WI38 (cell line): ENCODE results near the gene GLRX5.

Experiments
- H3K4me3 ChIP-seq: 2 replicates; pipeline ENCODE4 v1.5.1; 2011; ENCODE audit warnings: low read depth, mild to moderate bottlenecking, control low read depth, low read length
- TF ChIP-seq, protein P1 (sequence below): IDR thresholded peaks from 2 replicates; pipeline ENCODE4 v1.5.1; 2012; ENCODE audit warnings: low read depth, mild to moderate bottlenecking, control low read depth, low read length

The GLRX5 gene

DNA sequence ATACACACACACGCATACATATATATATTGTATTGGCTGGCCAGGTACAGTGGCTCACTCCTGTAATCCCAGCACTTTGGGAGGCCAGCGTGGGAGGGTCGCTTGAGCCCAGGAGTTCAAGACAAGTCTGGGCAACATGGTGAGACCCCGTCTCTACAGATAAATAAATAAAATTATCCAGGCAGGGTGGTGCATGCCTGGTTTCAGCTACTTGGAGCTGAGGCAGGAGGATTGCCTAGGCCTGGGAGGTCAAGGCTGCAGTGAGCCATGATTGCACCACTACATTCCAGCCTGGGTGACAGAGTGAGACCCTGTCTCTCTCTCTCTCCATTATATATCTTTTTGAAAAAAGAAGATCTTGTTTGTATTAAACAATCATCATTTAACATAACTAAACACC, 13.8 kb upstream of the GLRX5 start:
- no peak overlapping the region for H3K4me3 ChIP-seq
- TF ChIP-seq, protein P1, sequence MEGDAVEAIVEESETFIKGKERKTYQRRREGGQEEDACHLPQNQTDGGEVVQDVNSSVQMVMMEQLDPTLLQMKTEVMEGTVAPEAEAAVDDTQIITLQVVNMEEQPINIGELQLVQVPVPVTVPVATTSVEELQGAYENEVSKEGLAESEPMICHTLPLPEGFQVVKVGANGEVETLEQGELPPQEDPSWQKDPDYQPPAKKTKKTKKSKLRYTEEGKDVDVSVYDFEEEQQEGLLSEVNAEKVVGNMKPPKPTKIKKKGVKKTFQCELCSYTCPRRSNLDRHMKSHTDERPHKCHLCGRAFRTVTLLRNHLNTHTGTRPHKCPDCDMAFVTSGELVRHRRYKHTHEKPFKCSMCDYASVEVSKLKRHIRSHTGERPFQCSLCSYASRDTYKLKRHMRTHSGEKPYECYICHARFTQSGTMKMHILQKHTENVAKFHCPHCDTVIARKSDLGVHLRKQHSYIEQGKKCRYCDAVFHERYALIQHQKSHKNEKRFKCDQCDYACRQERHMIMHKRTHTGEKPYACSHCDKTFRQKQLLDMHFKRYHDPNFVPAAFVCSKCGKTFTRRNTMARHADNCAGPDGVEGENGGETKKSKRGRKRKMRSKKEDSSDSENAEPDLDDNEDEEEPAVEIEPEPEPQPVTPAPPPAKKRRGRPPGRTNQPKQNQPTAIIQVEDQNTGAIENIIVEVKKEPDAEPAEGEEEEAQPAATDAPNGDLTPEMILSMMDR, result no peak

DNA sequence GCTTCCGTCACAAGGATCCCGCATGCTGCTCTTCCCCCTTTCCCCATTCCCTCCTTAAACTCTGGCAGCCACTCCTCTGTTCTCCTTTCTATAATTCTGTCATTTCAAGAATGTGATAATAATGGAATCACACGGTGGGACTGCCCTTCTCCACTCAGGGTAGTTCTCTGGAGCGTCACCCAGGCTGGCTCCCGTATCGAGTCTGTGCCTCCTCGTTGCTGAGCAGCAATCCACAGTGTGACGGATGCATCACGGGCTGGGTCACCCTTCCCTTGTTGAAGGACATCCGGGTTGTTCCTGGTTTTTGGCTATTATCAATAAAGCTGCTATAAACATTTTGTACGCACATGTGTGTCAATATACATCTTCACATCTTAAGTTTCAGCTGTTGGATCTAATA, 12.7 kb upstream of the GLRX5 start:
- H3K4me3 ChIP-seq, result no peak overlapping the region
- TF ChIP-seq, protein P1, result no peak

DNA sequence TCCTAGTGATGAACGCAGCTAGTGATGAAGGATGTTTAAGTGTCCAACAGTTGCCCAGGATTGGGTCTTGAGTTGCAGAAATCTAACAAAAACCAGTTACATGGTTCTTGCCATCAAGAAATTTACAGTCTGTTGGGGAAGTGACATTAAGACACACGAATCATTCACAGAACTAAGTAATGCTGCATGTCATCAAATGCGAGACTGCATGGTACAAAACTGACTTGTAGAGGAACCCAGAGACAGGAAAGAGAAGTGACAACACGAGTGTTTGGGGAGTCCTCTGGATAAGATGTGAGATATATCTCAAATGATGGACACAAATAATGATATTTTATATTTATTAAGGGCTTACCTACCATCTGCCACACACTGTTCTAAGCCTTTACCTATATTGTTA, 12.3 kb upstream of the GLRX5 start:
- TF ChIP-seq, protein P1, result no peak
- H3K4me3 ChIP-seq, result no peak overlapping the region; the same call in 1 of the 2 replicates

DNA sequence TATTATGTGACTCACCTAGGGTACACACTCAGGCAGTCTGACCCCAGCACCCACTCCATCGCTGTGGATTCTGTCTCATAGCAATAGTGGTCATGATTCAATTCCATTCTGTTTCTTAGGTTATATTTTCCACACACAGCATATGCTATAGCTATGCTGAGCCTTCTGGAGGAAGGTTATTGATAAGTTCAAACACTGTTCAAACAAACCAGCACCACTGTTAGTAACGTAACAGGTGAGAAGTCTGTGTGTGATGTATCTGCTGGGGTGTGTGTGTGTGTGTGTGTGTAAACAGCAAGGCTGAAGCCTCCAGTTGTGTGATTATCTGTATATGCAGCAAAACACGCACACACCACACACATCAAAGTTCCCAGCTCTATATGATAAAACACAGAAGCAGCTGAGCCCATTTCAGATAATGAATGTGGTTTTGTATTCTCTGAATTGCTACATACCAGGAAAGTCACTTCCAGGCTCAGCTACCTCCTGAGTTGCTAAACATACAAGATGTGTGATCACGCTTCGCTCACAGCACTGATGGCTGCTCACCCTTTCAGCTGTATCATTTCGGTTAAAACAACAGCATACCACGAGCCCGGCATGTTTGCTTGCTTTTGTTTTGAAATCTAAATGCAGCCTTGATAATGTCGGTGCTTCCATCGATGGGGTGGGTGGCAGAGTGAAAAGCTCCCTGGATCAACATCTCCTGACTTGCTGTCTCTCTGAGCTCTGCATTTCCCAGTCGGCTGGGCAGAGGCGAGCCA, 11.6 kb upstream of the GLRX5 start:
- peak overlapping the region; percentile 51 for H3K4me3 ChIP-seq

DNA sequence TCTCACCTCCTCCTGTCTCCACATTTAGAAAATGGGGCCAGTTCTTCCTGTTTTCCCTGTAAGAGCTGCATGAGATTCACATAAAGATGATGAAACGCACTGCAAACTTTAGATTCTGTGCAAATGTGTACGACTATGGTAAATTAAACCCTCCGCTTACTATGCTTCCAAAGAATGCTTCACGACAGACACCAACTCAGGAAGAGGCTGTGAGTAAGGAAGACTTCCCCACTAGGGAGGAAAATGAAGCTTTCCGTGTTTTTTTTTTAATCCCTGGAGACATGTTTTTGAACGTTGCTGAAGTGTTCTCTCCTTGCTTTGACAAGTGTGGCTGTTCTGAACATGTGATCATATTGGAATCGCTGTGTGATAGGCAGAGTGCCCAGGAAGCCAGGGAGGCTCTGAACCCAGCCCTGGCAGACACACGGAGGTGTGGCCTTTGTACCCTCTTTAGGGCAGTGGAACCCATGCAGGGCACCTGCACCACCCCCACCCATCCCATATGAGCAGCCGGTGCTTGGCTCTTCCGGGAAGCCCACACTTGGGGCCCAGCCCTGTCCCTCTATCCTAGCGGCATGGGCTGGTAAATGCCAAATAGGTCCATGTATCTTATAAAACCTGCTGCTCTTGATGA, 10.9 kb upstream of the GLRX5 start:
- peak overlapping the region; percentile 51 for H3K4me3 ChIP-seq
- TF ChIP-seq, protein P1, result no peak

More for the DNA sequence above, 11.6 kb upstream of the GLRX5 start:
- TF ChIP-seq, protein P1, result no peak

DNA sequence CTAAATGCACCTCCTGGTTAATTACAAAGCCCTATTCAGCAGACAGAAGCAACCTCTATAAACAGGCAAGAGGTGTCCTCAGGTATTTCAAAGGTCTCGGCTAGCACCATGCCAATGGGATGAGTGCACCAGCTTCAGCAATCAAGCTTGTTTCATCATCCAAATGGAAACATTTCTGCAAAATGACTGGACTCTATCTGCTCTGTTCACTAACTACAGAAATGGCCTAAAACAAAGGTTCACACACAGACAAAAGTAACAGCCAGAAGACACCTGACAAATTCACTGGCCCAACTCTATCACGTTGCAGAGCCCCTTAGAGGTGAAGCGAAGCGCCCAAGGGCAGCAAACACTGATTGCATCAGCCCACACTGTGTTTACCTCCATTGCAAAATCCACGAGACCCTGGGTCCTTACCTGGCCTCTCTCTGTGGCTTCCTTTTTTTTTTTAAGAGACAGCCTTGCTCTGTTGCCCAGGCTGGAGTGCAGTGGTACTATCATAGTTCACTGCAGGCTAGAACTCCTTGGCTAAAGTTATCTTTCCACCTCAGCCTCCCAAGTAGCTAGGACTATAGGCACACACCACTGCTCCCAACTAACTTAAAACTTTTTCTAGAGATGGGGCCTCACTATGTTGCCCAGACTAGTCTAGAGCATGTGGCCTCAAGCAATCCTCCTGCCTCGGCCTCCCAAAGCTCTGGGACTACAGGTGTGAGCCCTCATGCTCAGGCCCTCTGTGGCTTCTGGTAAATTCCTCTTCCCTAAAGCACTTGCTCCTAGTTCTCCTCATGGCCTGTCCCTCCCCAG, 9.9 kb upstream of the GLRX5 start:
- TF ChIP-seq, protein P1, result no peak
- H3K4me3 ChIP-seq, result no peak overlapping the region
